Liver (tissue), 9 donors: ENCODE data around the gene GBGT1. TPM values are rescaled to one million over a fixed set of nuclear protein-coding genes. Genes with fewer than 3 reads are reported as not detected.

Experiments used
- DNase-seq: peaks from one replicate; pipeline ENCODE4 v3.0.0-alpha.2; 2017; ENCODE audit warnings: low spot score
- H3K27ac ChIP-seq, 2 donors: one replicate each; pipeline ENCODE4 v1.7.0; 2013; ENCODE audit warnings: inconsistent platforms in 2 of 2, low read length in 2 of 2, control low read depth in 1 of 2, low read depth in 1 of 2, mild to moderate bottlenecking in 1 of 2
- H3K27me3 ChIP-seq, 4 donors: one replicate each; pipeline versions ENCODE4 v1.6.1 to v1.7.0; 2013; ENCODE audit warnings: low read length in 3 of 4, inconsistent platforms in 1 of 4, mild to moderate bottlenecking in 1 of 4, moderate library complexity in 1 of 4; ENCODE audit not compliant: control insufficient read depth in 4 of 4, insufficient read depth in 4 of 4
- H3K36me3 ChIP-seq, 4 donors: one replicate each; pipeline versions ENCODE4 v1.6.1 to v1.7.0; 2013; ENCODE audit warnings: low read length in 3 of 4, mild to moderate bottlenecking in 3 of 4, low read depth in 1 of 4, moderate library complexity in 1 of 4; ENCODE audit not compliant: control insufficient read depth in 4 of 4, insufficient read depth in 3 of 4
- H3K4me1 ChIP-seq, 4 donors: one replicate each; pipeline versions ENCODE4 v1.6.1 to v1.7.0; 2013; ENCODE audit warnings: low read length in 3 of 4, mild to moderate bottlenecking in 3 of 4, moderate library complexity in 1 of 4; ENCODE audit not compliant: control insufficient read depth in 4 of 4, insufficient read depth in 4 of 4
- H3K4me3 ChIP-seq, 3 donors: one replicate each; pipeline versions ENCODE4 v1.6.1 to v1.7.0; 2013; ENCODE audit warnings: low read length in 3 of 3, control low read depth in 1 of 3, low read depth in 1 of 3, mild to moderate bottlenecking in 1 of 3
- H3K9ac ChIP-seq, 2 donors: one replicate each; pipeline ENCODE4 v1.7.0; 2013; ENCODE audit warnings: low read length in 2 of 2, mild to moderate bottlenecking in 2 of 2, moderate library complexity in 2 of 2, control low read depth in 1 of 2, low read depth in 1 of 2
- H3K9me3 ChIP-seq, 4 donors: one replicate each; pipeline versions ENCODE4 v1.6.1 to v1.7.0; 2013; ENCODE audit warnings: low read length in 3 of 4; ENCODE audit not compliant: control insufficient read depth in 4 of 4
- EGR1 ChIP-seq, 2 donors: IDR thresholded peaks; 2 replicates each; pipeline ENCODE4 v1.6.1; 2016 to 2018; ENCODE audit warnings: antibody characterized with exemption in 2 of 2, low read depth in 2 of 2
- FOXA1 ChIP-seq: IDR thresholded peaks from 2 replicates; pipeline ENCODE4 v1.6.1; 2016; ENCODE audit warnings: antibody characterized with exemption
- FOXA2 ChIP-seq: IDR thresholded peaks from 2 replicates; pipeline ENCODE4 v1.6.1; 2016; ENCODE audit warnings: antibody characterized with exemption
- GABPA ChIP-seq, 2 donors: IDR thresholded peaks in 1 of 2; conservative IDR thresholded peaks in 1 of 2; 2 replicates each; pipeline ENCODE4 v1.6.1; 2016; ENCODE audit warnings: antibody characterized with exemption in 2 of 2, mild to moderate bottlenecking in 1 of 2, moderate library complexity in 1 of 2
- HNF4A ChIP-seq, 2 donors: conservative IDR thresholded peaks; 2 replicates each; pipeline ENCODE4 v1.6.1; 2016; ENCODE audit warnings: antibody characterized with exemption in 2 of 2, mild to moderate bottlenecking in 2 of 2
- JUND ChIP-seq, 2 donors: IDR thresholded peaks; 2 replicates each; pipeline ENCODE4 v1.6.1; 2016; ENCODE audit warnings: antibody characterized with exemption in 2 of 2
- NR2F2 ChIP-seq: IDR thresholded peaks from 2 replicates; pipeline ENCODE4 v1.6.1; 2016; ENCODE audit warnings: antibody characterized with exemption
- RAD21 ChIP-seq, 2 donors: IDR thresholded peaks; 2 replicates each; pipeline ENCODE4 v1.6.1; 2016; ENCODE audit warnings: antibody characterized with exemption in 2 of 2, mild to moderate bottlenecking in 2 of 2
- RXRA ChIP-seq, 2 donors: IDR thresholded peaks; 2 replicates each; pipeline ENCODE4 v1.6.1; 2017 to 2018; ENCODE audit warnings: antibody characterized with exemption in 2 of 2, mild to moderate bottlenecking in 1 of 2
- SP1 ChIP-seq: IDR thresholded peaks from 2 replicates; pipeline ENCODE4 v1.6.1; 2018; ENCODE audit warnings: antibody characterized with exemption, mild to moderate bottlenecking
- TAF1 ChIP-seq: conservative IDR thresholded peaks from 2 replicates; pipeline ENCODE4 v1.6.1; 2016; ENCODE audit warnings: antibody characterized with exemption, mild to moderate bottlenecking
- YY1 ChIP-seq: IDR thresholded peaks from 2 replicates; pipeline ENCODE4 v1.6.1; 2016; ENCODE audit warnings: antibody characterized with exemption, mild to moderate bottlenecking
- WGBS: extraction: QIAGEN DNeasy Blood & Tissue Kit; methylation state at CpG from one replicate; pipeline ENCODE4 v1.1.7; 2013; 5-methylcytosine and 5-hydroxymethylcytosine counted together
- polyA plus RNA-seq, 2 donors: library from polyadenylated mRNA; stranded (reverse) in 1 of 2; unstranded in 1 of 2; fragments of 200-250 nt in 1 of 2; fragments of >200 nt in 1 of 2; fragmentation: Nextera tagmentation in 1 of 2; extraction: Ambion mirVana in 1 of 2; gene quantifications; one replicate each; pipeline versions ENCODE4 v1.2.1 to v1.2.3, GENCODE V29; 2013 to 2015
- total RNA-seq, 2 donors: library from RNA; depleted of rRNA; stranded (reverse); fragments of >200 nt; gene quantifications; one replicate each; pipeline ENCODE4 v1.2.3, GENCODE V29; 2014
- TF ChIP-seq, protein P1 (sequence below): fragments of 150-350 bp; IDR thresholded peaks from 2 replicates; pipeline ENCODE4 v1.5.1; 2017; ENCODE audit warnings: improper control_type of control experiment, low read depth, low read length; ENCODE audit not compliant: missing input control
- TF ChIP-seq, protein P2 (sequence below): IDR thresholded peaks from 2 replicates; pipeline ENCODE4 v1.6.1; 2016; ENCODE audit warnings: antibody characterized with exemption, mild to moderate bottlenecking
- TF ChIP-seq, protein P3 (sequence below): IDR thresholded peaks from 2 replicates; pipeline ENCODE4 v1.6.1; 2016; ENCODE audit warnings: antibody characterized with exemption
- TF ChIP-seq, protein P4 (sequence below): IDR thresholded peaks from 2 replicates; pipeline ENCODE4 v1.6.1; 2016; ENCODE audit warnings: antibody characterized with exemption
- TF ChIP-seq, protein P5 (sequence below): IDR thresholded peaks from 2 replicates; pipeline ENCODE4 v1.6.1; 2016; ENCODE audit warnings: antibody characterized with exemption
- donor health status: healthy.
- donor health status: healthy.
- donor health status: healthy.
- donor health status: healthy.
- donor health status: healthy.

Gene GBGT1
- total and polyA plus RNA-seq, 4 donors: 0.33 to 25.7 (median 2.3) TPM

DNA sequence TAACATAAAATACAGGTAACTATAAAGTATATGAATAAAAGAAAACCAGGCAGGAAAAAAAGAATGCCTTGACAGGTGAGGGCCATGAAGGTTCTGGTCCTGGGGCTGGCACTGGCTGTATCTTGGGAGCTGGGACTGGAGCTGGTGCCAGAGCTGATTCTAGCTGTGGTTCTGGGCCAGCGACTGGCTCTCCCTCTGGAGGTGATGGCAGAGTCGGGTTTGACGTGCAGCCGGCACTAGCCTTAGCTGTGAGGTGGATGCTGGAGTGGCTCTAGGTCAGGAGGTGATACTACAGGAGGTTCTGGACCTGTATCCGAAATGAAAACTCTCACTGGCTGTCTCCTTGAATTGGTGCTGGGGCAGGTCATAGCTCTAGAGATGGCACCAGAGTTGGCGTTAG lies 23.0 kb upstream of the GBGT1 start:
- H3K9me3 ChIP-seq: no peaks in the 10 kb centered on the region
- no peak overlapping the region for H3K27ac ChIP-seq
- H3K9ac ChIP-seq: no peak overlapping the region
- 89% methylated on average over 6 of the region's 6 CpGs for WGBS
- no peak overlapping the region for H3K4me3 ChIP-seq
- no peaks in the 10 kb centered on the region for H3K27me3 ChIP-seq
- TF ChIP-seq JUND (IDR thresholded peaks at IDR 0.05): no peak
- no peak for TF ChIP-seq NR2F2
- TF ChIP-seq FOXA2: no peak
- TF ChIP-seq SP1: no peak
- TF ChIP-seq GABPA (IDR thresholded peaks at IDR 0.05 in 1 of 2, conservative IDR thresholded peaks at IDR 0.05 in 1 of 2): no peak
- TF ChIP-seq RAD21 (IDR thresholded peaks at IDR 0.05): no peak
- TF ChIP-seq RXRA (IDR thresholded peaks at IDR 0.05): no peak
- TF ChIP-seq, protein P1, sequence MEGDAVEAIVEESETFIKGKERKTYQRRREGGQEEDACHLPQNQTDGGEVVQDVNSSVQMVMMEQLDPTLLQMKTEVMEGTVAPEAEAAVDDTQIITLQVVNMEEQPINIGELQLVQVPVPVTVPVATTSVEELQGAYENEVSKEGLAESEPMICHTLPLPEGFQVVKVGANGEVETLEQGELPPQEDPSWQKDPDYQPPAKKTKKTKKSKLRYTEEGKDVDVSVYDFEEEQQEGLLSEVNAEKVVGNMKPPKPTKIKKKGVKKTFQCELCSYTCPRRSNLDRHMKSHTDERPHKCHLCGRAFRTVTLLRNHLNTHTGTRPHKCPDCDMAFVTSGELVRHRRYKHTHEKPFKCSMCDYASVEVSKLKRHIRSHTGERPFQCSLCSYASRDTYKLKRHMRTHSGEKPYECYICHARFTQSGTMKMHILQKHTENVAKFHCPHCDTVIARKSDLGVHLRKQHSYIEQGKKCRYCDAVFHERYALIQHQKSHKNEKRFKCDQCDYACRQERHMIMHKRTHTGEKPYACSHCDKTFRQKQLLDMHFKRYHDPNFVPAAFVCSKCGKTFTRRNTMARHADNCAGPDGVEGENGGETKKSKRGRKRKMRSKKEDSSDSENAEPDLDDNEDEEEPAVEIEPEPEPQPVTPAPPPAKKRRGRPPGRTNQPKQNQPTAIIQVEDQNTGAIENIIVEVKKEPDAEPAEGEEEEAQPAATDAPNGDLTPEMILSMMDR: no peak
- TF ChIP-seq, protein P2, sequence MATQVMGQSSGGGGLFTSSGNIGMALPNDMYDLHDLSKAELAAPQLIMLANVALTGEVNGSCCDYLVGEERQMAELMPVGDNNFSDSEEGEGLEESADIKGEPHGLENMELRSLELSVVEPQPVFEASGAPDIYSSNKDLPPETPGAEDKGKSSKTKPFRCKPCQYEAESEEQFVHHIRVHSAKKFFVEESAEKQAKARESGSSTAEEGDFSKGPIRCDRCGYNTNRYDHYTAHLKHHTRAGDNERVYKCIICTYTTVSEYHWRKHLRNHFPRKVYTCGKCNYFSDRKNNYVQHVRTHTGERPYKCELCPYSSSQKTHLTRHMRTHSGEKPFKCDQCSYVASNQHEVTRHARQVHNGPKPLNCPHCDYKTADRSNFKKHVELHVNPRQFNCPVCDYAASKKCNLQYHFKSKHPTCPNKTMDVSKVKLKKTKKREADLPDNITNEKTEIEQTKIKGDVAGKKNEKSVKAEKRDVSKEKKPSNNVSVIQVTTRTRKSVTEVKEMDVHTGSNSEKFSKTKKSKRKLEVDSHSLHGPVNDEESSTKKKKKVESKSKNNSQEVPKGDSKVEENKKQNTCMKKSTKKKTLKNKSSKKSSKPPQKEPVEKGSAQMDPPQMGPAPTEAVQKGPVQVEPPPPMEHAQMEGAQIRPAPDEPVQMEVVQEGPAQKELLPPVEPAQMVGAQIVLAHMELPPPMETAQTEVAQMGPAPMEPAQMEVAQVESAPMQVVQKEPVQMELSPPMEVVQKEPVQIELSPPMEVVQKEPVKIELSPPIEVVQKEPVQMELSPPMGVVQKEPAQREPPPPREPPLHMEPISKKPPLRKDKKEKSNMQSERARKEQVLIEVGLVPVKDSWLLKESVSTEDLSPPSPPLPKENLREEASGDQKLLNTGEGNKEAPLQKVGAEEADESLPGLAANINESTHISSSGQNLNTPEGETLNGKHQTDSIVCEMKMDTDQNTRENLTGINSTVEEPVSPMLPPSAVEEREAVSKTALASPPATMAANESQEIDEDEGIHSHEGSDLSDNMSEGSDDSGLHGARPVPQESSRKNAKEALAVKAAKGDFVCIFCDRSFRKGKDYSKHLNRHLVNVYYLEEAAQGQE: no peak
- TF ChIP-seq, protein P3, sequence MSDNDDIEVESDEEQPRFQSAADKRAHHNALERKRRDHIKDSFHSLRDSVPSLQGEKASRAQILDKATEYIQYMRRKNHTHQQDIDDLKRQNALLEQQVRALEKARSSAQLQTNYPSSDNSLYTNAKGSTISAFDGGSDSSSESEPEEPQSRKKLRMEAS: no peak
- TF ChIP-seq, protein P4, sequence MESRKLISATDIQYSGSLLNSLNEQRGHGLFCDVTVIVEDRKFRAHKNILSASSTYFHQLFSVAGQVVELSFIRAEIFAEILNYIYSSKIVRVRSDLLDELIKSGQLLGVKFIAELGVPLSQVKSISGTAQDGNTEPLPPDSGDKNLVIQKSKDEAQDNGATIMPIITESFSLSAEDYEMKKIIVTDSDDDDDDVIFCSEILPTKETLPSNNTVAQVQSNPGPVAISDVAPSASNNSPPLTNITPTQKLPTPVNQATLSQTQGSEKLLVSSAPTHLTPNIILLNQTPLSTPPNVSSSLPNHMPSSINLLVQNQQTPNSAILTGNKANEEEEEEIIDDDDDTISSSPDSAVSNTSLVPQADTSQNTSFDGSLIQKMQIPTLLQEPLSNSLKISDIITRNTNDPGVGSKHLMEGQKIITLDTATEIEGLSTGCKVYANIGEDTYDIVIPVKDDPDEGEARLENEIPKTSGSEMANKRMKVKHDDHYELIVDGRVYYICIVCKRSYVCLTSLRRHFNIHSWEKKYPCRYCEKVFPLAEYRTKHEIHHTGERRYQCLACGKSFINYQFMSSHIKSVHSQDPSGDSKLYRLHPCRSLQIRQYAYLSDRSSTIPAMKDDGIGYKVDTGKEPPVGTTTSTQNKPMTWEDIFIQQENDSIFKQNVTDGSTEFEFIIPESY: no peak
- TF ChIP-seq FOXA1: no peak
- TF ChIP-seq, protein P5, sequence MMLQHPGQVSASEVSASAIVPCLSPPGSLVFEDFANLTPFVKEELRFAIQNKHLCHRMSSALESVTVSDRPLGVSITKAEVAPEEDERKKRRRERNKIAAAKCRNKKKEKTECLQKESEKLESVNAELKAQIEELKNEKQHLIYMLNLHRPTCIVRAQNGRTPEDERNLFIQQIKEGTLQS: no peak
- no peak for TF ChIP-seq EGR1 (IDR thresholded peaks at IDR 0.05; ENCODE audit: low read depth in 2 of 2)
- TF ChIP-seq TAF1: no peak
- no peak for TF ChIP-seq HNF4A (conservative IDR thresholded peaks at IDR 0.05)
- TF ChIP-seq YY1: no peak
- no peak for DNase-seq
- peaks cover 0 to 3% (median 0%) of the 10 kb centered on the region in 4 donors for H3K4me1 ChIP-seq
- no peaks in the 10 kb centered on the region for H3K36me3 ChIP-seq
